Small intestine (tissue), 16 donors: ENCODE measurements around the gene TRIM45. TPM values are rescaled to one million over a fixed set of nuclear protein-coding genes. Genes with fewer than 3 reads are reported as not detected.
"Not testable (repeated sequence)": the region's sequence is repeated elsewhere in the genome, so short reads cannot be mapped to it uniquely, and the experiment has no call there.

Source experiments
- DNase-seq, 2 donors: peaks; one replicate each; pipeline versions ENCODE4 v3.0.0 to v3.0.0-alpha.2; 2013
- FAIRE-seq: peaks from 2 replicates; lab custom pipeline; 2012; peaks lifted over from hg19 to GRCh38; lab: Jason Lieb, UNC
- H3K27ac ChIP-seq, 3 donors: one replicate each; pipeline ENCODE4 v1.5.1; 2013; ENCODE audit warnings: low read length in 2 of 3, mild to moderate bottlenecking in 2 of 3, control low read depth in 1 of 3, inconsistent platforms in 1 of 3, low read depth in 1 of 3, moderate library complexity in 1 of 3
- H3K27me3 ChIP-seq, 3 donors: one replicate each; pipeline ENCODE4 v1.6.1; 2013; ENCODE audit warnings: low read length in 3 of 3, inconsistent platforms in 1 of 3; ENCODE audit not compliant: control insufficient read depth in 3 of 3, insufficient read depth in 3 of 3
- H3K36me3 ChIP-seq, 3 donors: one replicate each; pipeline ENCODE4 v1.6.1; 2013; ENCODE audit warnings: low read length in 3 of 3, inconsistent platforms in 1 of 3, low read depth in 1 of 3, mild to moderate bottlenecking in 1 of 3, moderate library complexity in 1 of 3; ENCODE audit not compliant: control insufficient read depth in 3 of 3, insufficient read depth in 2 of 3
- H3K4me1 ChIP-seq, 3 donors: one replicate each; pipeline ENCODE4 v1.6.1; 2013; ENCODE audit warnings: low read length in 2 of 3, inconsistent platforms in 1 of 3, low read depth in 1 of 3, mild to moderate bottlenecking in 1 of 3, moderate library complexity in 1 of 3; ENCODE audit not compliant: control insufficient read depth in 3 of 3, insufficient read depth in 2 of 3
- H3K4me3 ChIP-seq, 3 donors: one replicate each; pipeline ENCODE4 v1.5.1; 2013; ENCODE audit warnings: low read length in 3 of 3, control low read depth in 1 of 3, inconsistent platforms in 1 of 3, low read depth in 1 of 3, mild to moderate bottlenecking in 1 of 3, moderate library complexity in 1 of 3
- H3K9me3 ChIP-seq, 2 donors: one replicate each; pipeline ENCODE4 v1.6.1; 2013; ENCODE audit warnings: low read depth in 1 of 2, low read length in 1 of 2; ENCODE audit not compliant: control insufficient read depth in 2 of 2, insufficient read depth in 1 of 2
- WGBS, 3 donors: extraction: QIAGEN DNeasy Blood & Tissue Kit; methylation state at CpG; one replicate each; pipeline ENCODE4 v1.1.7; 2013; 5-methylcytosine and 5-hydroxymethylcytosine counted together
- long read RNA-seq, 10 donors: transcript quantifications; one replicate each; lab custom pipeline, GENCODE V29; 2026
- polyA plus RNA-seq, 4 donors: library from polyadenylated mRNA; stranded (reverse) in 3 of 4; unstranded in 1 of 4; fragments of 200-250 nt in 3 of 4; fragments of 120-200 nt in 1 of 4; gene quantifications; one replicate each; pipeline versions ENCODE4 v1.2.1 to v1.2.3, GENCODE V29; 2013
- donor health status: healthy with polysubstance abuse.
- donor health status: control.
- donor health status: control.
- donor health status: Bipolar disorder and iron deficiency.
- donor health status: healthy.

TRIM45 gene
- 1 to 10 TPM; 1.9 to 7.2 (median 4.0) TPM for polyA plus RNA-seq
- long read RNA-seq, donor 1: 0 reads
- long read RNA-seq, donor 2: 0 reads
- long read RNA-seq, donor 3: 0 reads
- long read RNA-seq, donor 4: 0 reads
- long read RNA-seq, donor 5: 0 reads
- long read RNA-seq, donor 6: 0 reads
- long read RNA-seq, donor 7: 0 reads
- long read RNA-seq, donor 8: 0 reads
- long read RNA-seq, donor 9: 0 reads
- long read RNA-seq, donor 10, partial matches to known transcripts: 0 of 4 reads
- long read RNA-seq, donor 10, other reads (novel, unspliced or antisense): 0 of 4 reads

- H3K27ac ChIP-seq: peak within 1 kb of the TSS; percentile 64 to 94 (median 78)
- WGBS, 3 donors: 0 to 1% (median 0%) methylated on average over 56 to 71 of the region's 71 CpGs
- H3K4me1 ChIP-seq: peaks cover 4 to 19% (median 5%) of the 10 kb centered on the region in 3 donors
- H3K4me3 ChIP-seq: peak within 1 kb of the TSS; percentile 58 to 73 (median 64)
- no peak for FAIRE-seq
- H3K27me3 ChIP-seq: peaks cover 0 to 6% (median 2%) of the 10 kb centered on the region in 3 donors
- DNase-seq: peak; percentile 97 to 98
- H3K9me3 ChIP-seq: no peaks in the 10 kb centered on the region
- peaks cover 0 to 5% (median 0%) of the 10 kb centered on the region in 3 donors for H3K36me3 ChIP-seq
Observed at GRCh38 chr1:117121589-117122329, at the start of gene TRIM45. TRIM45 (minus strand) TSS chr1:117121749; CDS start chr1:117121201, 548 bp downstream.

GRCh38 chr1:117169871-117170596 lies 48.5 kb upstream of the TRIM45 start:
- H3K36me3 ChIP-seq: no peaks in the 10 kb centered on the region
- 80 to 81% (median 80%) methylated on average over 4 of the region's 4 CpGs for WGBS, 3 donors
- no peak for FAIRE-seq
- no peaks in the 10 kb centered on the region for H3K9me3 ChIP-seq
- no peaks in the 10 kb centered on the region for H3K27me3 ChIP-seq
- H3K4me1 ChIP-seq: no peaks in the 10 kb centered on the region
- H3K4me3 ChIP-seq: no peak overlapping the region
- no peak overlapping the region for H3K27ac ChIP-seq
- DNase-seq: no peak

- Histone ChIP-seq H3K27ac (no peak overlapping the region), H3K4me3 (no peak overlapping the region), H3K9me3 (no peaks in the 10 kb centered on the region), H3K27me3 (peaks cover 0 to 2% (median 0%) of the 10 kb centered on the region in 3 donors), H3K36me3 (no peaks in the 10 kb centered on the region), H3K4me1 (no peaks in the 10 kb centered on the region)
- DNase-seq: no peak
- FAIRE-seq: no peak
Observed at GRCh38 chr1:117167402-117167801, 45.9 kb upstream of the TRIM45 start.

- H3K27me3 ChIP-seq: peaks cover 0 to 2% (median 0%) of the 10 kb centered on the region in 3 donors
- no peak overlapping the region for H3K27ac ChIP-seq
- DNase-seq (no peak), FAIRE-seq (no peak)
- H3K9me3 ChIP-seq: no peaks in the 10 kb centered on the region
- H3K4me1 ChIP-seq: no peaks in the 10 kb centered on the region
- H3K4me3 ChIP-seq: no peak overlapping the region
- 69 to 100% (median 100%) methylated on average over 2 of the region's 2 CpGs for WGBS, 3 donors
- no peaks in the 10 kb centered on the region for H3K36me3 ChIP-seq
Observed at GRCh38 chr1:117166076-117166475, 44.5 kb upstream of the TRIM45 start.

GRCh38 chr1:117164209-117164608 lies 42.7 kb upstream of the TRIM45 start:
- Histone ChIP-seq H3K36me3 (no peaks in the 10 kb centered on the region), H3K9me3 (no peaks in the 10 kb centered on the region), H3K27me3 (peaks cover 0 to 2% (median 0%) of the 10 kb centered on the region in 3 donors), H3K27ac (no peak overlapping the region), H3K4me1 (no peaks in the 10 kb centered on the region), H3K4me3 (no peak overlapping the region)
- 79 to 84% (median 80%) methylated on average over 4 of the region's 4 CpGs for WGBS, 3 donors
- DNase-seq (no peak), FAIRE-seq (no peak)

GRCh38 chr1:117162816-117163215 lies 41.3 kb upstream of the TRIM45 start:
- Histone ChIP-seq H3K9me3 (no peaks in the 10 kb centered on the region), H3K27me3 (peaks cover 0 to 5% (median 0%) of the 10 kb centered on the region in 3 donors), H3K4me1 (no peaks in the 10 kb centered on the region), H3K36me3 (no peaks in the 10 kb centered on the region), H3K27ac (no peak overlapping the region), H3K4me3 (no peak overlapping the region)
- DNase-seq (no peak), FAIRE-seq (no peak)
- 82 to 90% (median 82%) methylated on average over 6 of the region's 6 CpGs for WGBS, 3 donors

- H3K4me3 ChIP-seq: no peak overlapping the region
- H3K36me3 ChIP-seq: no peaks in the 10 kb centered on the region
- H3K27ac ChIP-seq: no peak overlapping the region
- DNase-seq (peak; percentile 43 to 61), FAIRE-seq (no peak)
- peaks cover 0 to 5% (median 0%) of the 10 kb centered on the region in 3 donors for H3K27me3 ChIP-seq
- H3K9me3 ChIP-seq: no peaks in the 10 kb centered on the region
- H3K4me1 ChIP-seq: no peaks in the 10 kb centered on the region
- WGBS, 3 donors: 16 to 51% (median 25%) methylated on average over 1 of the region's 1 CpG
Observed at GRCh38 chr1:117161887-117162286, 40.3 kb upstream of the TRIM45 start.

GRCh38 chr1:117151305-117151704 lies 29.8 kb upstream of the TRIM45 start:
- H3K27me3 ChIP-seq, DNase-seq, H3K9me3 ChIP-seq, H3K4me1 ChIP-seq, H3K27ac ChIP-seq, H3K4me3 ChIP-seq, FAIRE-seq, H3K36me3 ChIP-seq: not testable (repeated sequence)
- WGBS, 3 donors: 88 to 95% (median 91%) methylated on average over 5 of the region's 5 CpGs
